ENCODE data around the gene BHLHE40.

DNA sequence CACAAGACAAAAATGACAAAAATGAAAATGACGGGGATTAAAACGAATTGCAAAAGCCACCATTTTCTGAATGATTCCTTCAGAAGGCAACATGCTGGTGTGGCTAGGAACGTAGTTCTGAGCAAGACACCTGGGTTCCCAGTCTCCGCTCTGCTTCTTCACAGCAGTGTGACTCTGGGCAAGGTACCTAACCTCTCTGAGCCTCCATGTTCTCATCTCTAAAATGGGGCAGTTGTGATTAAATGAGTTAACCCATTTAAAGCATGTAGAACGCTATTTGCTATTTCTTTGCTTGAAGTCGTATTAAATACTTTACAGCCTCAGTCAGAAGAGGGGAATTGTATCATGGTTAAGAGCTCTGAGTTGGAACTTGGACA lies 23.6 kb downstream of the BHLHE40 start:
- no peak for TF ChIP-seq YY1 (IDR thresholded peaks at IDR 0.05; ENCODE audit: insufficient read depth, insufficient read length)
- no peak for TF ChIP-seq ZNF274 (IDR thresholded peaks at IDR 0.05; ENCODE audit: low read depth, low read length)
